ENCODE data around the gene MAPK1.
"Not testable (repeated sequence)": the region's sequence is repeated elsewhere in the genome, so short reads cannot be mapped to it uniquely, and the experiment has no call there.

DNA sequence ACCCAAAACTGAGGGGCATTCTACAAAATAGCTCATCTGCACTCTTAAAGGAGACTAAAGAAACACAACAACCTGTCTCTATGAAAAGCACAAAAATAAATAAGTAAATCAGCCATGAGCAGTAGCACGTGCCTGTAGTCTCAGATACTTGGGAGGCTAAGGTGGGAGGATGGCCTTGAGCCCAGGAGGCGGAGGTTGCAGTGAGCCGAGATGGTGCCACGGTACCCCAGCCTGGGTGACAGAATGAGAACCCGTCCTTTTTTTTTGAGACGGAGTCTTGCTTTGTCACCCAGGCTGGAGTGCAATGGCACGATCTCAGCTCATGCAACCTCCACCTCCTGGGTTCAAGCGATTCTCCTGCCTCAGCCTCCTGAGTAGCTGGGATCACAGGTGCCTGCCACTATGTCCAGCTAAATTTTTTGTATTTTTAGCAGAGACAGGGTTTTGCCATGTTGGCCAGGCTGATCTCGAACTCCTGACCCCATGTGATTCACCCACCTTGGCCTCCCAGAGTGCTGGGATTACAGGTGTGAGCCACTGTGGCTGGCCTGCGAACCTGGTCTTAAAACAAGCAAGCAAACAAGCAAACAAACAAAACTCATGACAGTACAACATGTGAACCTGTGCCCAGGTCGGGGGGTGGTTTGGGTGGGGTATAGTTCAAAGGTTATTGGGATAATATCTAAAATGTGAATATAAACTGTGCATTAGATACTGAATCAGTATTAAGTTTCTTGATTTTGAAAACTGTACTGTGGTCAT lies 76.4 kb downstream of the MAPK1 start:
- TF ChIP-seq, protein P1, sequence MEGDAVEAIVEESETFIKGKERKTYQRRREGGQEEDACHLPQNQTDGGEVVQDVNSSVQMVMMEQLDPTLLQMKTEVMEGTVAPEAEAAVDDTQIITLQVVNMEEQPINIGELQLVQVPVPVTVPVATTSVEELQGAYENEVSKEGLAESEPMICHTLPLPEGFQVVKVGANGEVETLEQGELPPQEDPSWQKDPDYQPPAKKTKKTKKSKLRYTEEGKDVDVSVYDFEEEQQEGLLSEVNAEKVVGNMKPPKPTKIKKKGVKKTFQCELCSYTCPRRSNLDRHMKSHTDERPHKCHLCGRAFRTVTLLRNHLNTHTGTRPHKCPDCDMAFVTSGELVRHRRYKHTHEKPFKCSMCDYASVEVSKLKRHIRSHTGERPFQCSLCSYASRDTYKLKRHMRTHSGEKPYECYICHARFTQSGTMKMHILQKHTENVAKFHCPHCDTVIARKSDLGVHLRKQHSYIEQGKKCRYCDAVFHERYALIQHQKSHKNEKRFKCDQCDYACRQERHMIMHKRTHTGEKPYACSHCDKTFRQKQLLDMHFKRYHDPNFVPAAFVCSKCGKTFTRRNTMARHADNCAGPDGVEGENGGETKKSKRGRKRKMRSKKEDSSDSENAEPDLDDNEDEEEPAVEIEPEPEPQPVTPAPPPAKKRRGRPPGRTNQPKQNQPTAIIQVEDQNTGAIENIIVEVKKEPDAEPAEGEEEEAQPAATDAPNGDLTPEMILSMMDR (IDR thresholded peaks at IDR 0.05; ENCODE audit: insufficient read depth, low read depth, low read length) = not testable (repeated sequence)
- TF ChIP-seq EZH2 (IDR thresholded peaks at IDR 0.05; ENCODE audit: insufficient read depth, low read length) = not testable (repeated sequence)
